Left lobe of liver (tissue), 2 donors: ENCODE results near the gene PTPN20. TPM values are rescaled to one million over a fixed set of nuclear protein-coding genes. Genes with fewer than 3 reads are reported as not detected.
"Not testable (repeated sequence)": the region's sequence is repeated elsewhere in the genome, so short reads cannot be mapped to it uniquely, and the experiment has no call there.

Experiments
- ATAC-seq: fragments of 200-7000 bp; cut with Tn5 transposase; one replicate; pipeline ENCODE4 v1.9.1; 2020; ENCODE audit warnings: mild to moderate bottlenecking, moderate library complexity
- DNase-seq: peaks from one replicate; pipeline ENCODE4 v3.0.0-alpha.2; 2020; ENCODE audit warnings: low spot score
- total RNA-seq: library from RNA; stranded (reverse); gene quantifications from one replicate; pipeline ENCODE4 v1.2.1, GENCODE V29; 2021
- donor health status: DM: no; HTN: no; CAD: no; lungs with moderate emphysema.
- donor health status: DM: no; HTN: yes; CAD: no.

The PTPN20 gene
- total RNA-seq, 1 donor from 2014 or later, result 0.08 TPM

- not testable (repeated sequence) for DNase-seq, ATAC-seq
These were observed 37.7 kb downstream of the PTPN20 start for GRCh38 chr10:46948687-46949518.

GRCh38 chr10:46952540-46952939, 41.3 kb downstream of the PTPN20 start:
- not testable (repeated sequence) for ATAC-seq, DNase-seq

- not testable (repeated sequence) for ATAC-seq, DNase-seq
These were observed 49.5 kb downstream of the PTPN20 start for GRCh38 chr10:46960742-46961141.

- DNase-seq, ATAC-seq: not testable (repeated sequence)
These were observed 52.1 kb downstream of the PTPN20 start for GRCh38 chr10:46963356-46963755.

GRCh38 chr10:46967013-46967412, 55.8 kb downstream of the PTPN20 start:
- DNase-seq, ATAC-seq: not testable (repeated sequence)

- ATAC-seq, DNase-seq: not testable (repeated sequence)
These were observed 69.0 kb downstream of the PTPN20 start for GRCh38 chr10:46980223-46980622.

GRCh38 chr10:46987233-46987924, 76.2 kb downstream of the PTPN20 start:
- not testable (repeated sequence) for DNase-seq
- peak; percentile 100 for ATAC-seq

GRCh38 chr10:46992803-46993561, 81.8 kb downstream of the PTPN20 start:
- ATAC-seq, result peak; percentile 78
- DNase-seq, result no peak

- DNase-seq (no peak), ATAC-seq (no peak)
These were observed 84.0 kb downstream of the PTPN20 start for GRCh38 chr10:46995234-46995633.

- no peak for DNase-seq
- no peak for ATAC-seq
These were observed 87.0 kb downstream of the PTPN20 start for GRCh38 chr10:46998192-46998591.

- ATAC-seq (no peak), DNase-seq (no peak)
These were observed 87.4 kb downstream of the PTPN20 start for GRCh38 chr10:46998595-46998994.

GRCh38 chr10:46999217-46999616, 88.0 kb downstream of the PTPN20 start:
- no peak for ATAC-seq
- no peak for DNase-seq

- no peak for ATAC-seq
- DNase-seq, result no peak
These were observed 97.5 kb downstream of the PTPN20 start for GRCh38 chr10:47008769-47009168.

- DNase-seq (no peak), ATAC-seq (no peak)
These were observed 98.1 kb downstream of the PTPN20 start for GRCh38 chr10:47009215-47009838.

- ATAC-seq, result no peak
These were observed 98.8 kb downstream of the PTPN20 start for GRCh38 chr10:47010036-47010435.

GRCh38 chr10:47012214-47012613, 101.0 kb downstream of the PTPN20 start:
- ATAC-seq (no peak), DNase-seq (no peak)

More at GRCh38 chr10:47010036-47010435, 98.8 kb downstream of the PTPN20 start:
- DNase-seq, result no peak

GRCh38 chr10:47013507-47014154, 102.4 kb downstream of the PTPN20 start:
- no peak for ATAC-seq
- DNase-seq, result no peak

GRCh38 chr10:47015404-47015803, 104.2 kb downstream of the PTPN20 start:
- no peak for ATAC-seq
- DNase-seq, result no peak

- DNase-seq (no peak), ATAC-seq (no peak)
These were observed 105.3 kb downstream of the PTPN20 start for GRCh38 chr10:47016564-47016963.
